MCF 10A (cell line): ENCODE measurements around the gene ZNRF3. TPM values are rescaled to one million over a fixed set of nuclear protein-coding genes. Genes with fewer than 3 reads are reported as not detected.

ENCODE experiments used
- BruUV-seq: library from RNA; stranded (reverse); fragments of 400-500 nt; replicated peaks from 2 replicates; lab custom pipeline; 2021; lab: Mats Ljungman, UMichigan
- CTCF ChIA-PET: fragments of 300-600 bp; sonication (Branson Sonifier 250); formaldehyde crosslinking; extraction: SDS; loops from one replicate; lab custom pipeline; 2021; ENCODE audit warnings: antibody characterized with exemption, inconsistent platforms; lab: Yijun Ruan, JAX
- POLR2A ChIA-PET: fragments of 300-600, 350-650 bp; sonication (Branson Sonifier 250); formaldehyde crosslinking; extraction: SDS; loops from one replicate; lab custom pipeline; 2020; ENCODE audit warnings: antibody characterized with exemption, inconsistent platforms; lab: Yijun Ruan, JAX
- DNase-seq: peaks from one replicate; pipeline ENCODE4 v3.0.0-alpha.2; 2018; ENCODE audit not compliant: unreplicated experiment
- H3K27ac Mint-ChIP-seq: one replicate; pipeline ENCODE4 v1.8.0; 2022; ENCODE audit warnings: mild to moderate bottlenecking, low read depth, mixed read lengths; ENCODE audit not compliant: unreplicated experiment
- H3K27me3 Mint-ChIP-seq: one replicate; pipeline ENCODE4 v1.8.0; 2022; ENCODE audit warnings: mixed read lengths; ENCODE audit not compliant: insufficient read depth, unreplicated experiment
- H3K36me3 Mint-ChIP-seq: one replicate; pipeline ENCODE4 v1.8.0; 2022; ENCODE audit warnings: mild to moderate bottlenecking, moderate library complexity, mixed read lengths; ENCODE audit not compliant: insufficient read depth, unreplicated experiment
- H3K4me1 Mint-ChIP-seq: one replicate; pipeline ENCODE4 v1.8.0; 2022; ENCODE audit warnings: mixed read lengths; ENCODE audit not compliant: insufficient read depth, unreplicated experiment
- H3K4me3 Mint-ChIP-seq: one replicate; pipeline ENCODE4 v1.8.0; 2022; ENCODE audit warnings: mild to moderate bottlenecking, moderate library complexity, mixed read lengths; ENCODE audit not compliant: unreplicated experiment
- H3K9me3 Mint-ChIP-seq: one replicate; pipeline ENCODE4 v1.8.0; 2022; ENCODE audit warnings: mixed read lengths; ENCODE audit not compliant: unreplicated experiment
- CTCF ChIP-seq: fragments of 200-600 bp; IDR thresholded peaks from one replicate; pipeline ENCODE4 v1.8.0; 2022; ENCODE audit warnings: antibody characterized with exemption, mild to moderate bottlenecking; ENCODE audit not compliant: unreplicated experiment
- intact Hi-C: fragments of 100-400 bp; cut with micrococcal nuclease; formaldehyde crosslinking; loops from 2 replicates; pipeline ENCODE4 v1.14.1; 2022
- total RNA-seq: library from RNA; stranded (reverse); gene quantifications from 2 replicates; pipeline ENCODE4 v1.2.3, GENCODE V29; 2022

The ZNRF3 gene
- total RNA-seq, 1 experiment from 2014 or later, result 7.1 TPM

GRCh38 chr22:29026579-29026978 lies 143.2 kb downstream of the ZNRF3 start:
- Mint-ChIP-seq H3K4me3 (no peak overlapping the region), H3K27me3 (no peaks in the 10 kb centered on the region), H3K4me1 (peaks cover 5% of the 10 kb centered on the region), H3K36me3 (no peaks in the 10 kb centered on the region), H3K9me3 (no peaks in the 10 kb centered on the region), H3K27ac (no peak overlapping the region)
- CTCF ChIA-PET, result interaction anchor here (0.9 to 2.1 kb wide), 3 partner anchors 13 to 170 kb away, joined by 4 to 7 read pairs (median 4); no protein-coding TSS in a partner anchor
- POLR2A ChIA-PET, result interaction anchor here (1.3 to 1.4 kb wide), 2 partner anchors 10 to 50 kb away, joined by 3 read pairs; no protein-coding TSS in a partner anchor
- intact Hi-C loops, result no loop called here
- no peak for TF ChIP-seq CTCF
- BruUV-seq, result no TSS peak
- no peak for DNase-seq

- no peak for TF ChIP-seq CTCF
- H3K36me3 Mint-ChIP-seq, result no peaks in the 10 kb centered on the region
- H3K9me3 Mint-ChIP-seq, result no peaks in the 10 kb centered on the region
- CTCF ChIA-PET, result interaction anchor here (0.9 to 1.8 kb wide), 3 partner anchors 12 to 428 kb away, joined by 3 to 7 read pairs (median 4); no protein-coding TSS in a partner anchor
- intact Hi-C loops, result no loop called here
- POLR2A ChIA-PET, result interaction anchor here (0.6 kb wide), 1 partner anchor 124 kb away, joined by 4 read pairs; no protein-coding TSS in a partner anchor
- H3K4me3 Mint-ChIP-seq, result no peak overlapping the region
- no peaks in the 10 kb centered on the region for H3K27me3 Mint-ChIP-seq
- no peak overlapping the region for H3K27ac Mint-ChIP-seq
- H3K4me1 Mint-ChIP-seq, result peaks cover 22% of the 10 kb centered on the region
- no TSS peak for BruUV-seq
- no peak for DNase-seq
These were observed 145.1 kb downstream of the ZNRF3 start for GRCh38 chr22:29028468-29028867.

GRCh38 chr22:29029202-29030000 lies 146.0 kb downstream of the ZNRF3 start:
- intact Hi-C loops, result no loop called here
- Mint-ChIP-seq H3K27me3 (no peaks in the 10 kb centered on the region), H3K9me3 (no peaks in the 10 kb centered on the region), H3K4me3 (no peak overlapping the region), H3K4me1 (peaks cover 22% of the 10 kb centered on the region), H3K27ac (no peak overlapping the region), H3K36me3 (no peaks in the 10 kb centered on the region)
- BruUV-seq, result no TSS peak
- DNase-seq, result no peak
- ChIA-PET CTCF (interaction anchor here (0.5 to 3.4 kb wide), 4 partner anchors 11 to 429 kb away, joined by 3 to 21 read pairs (median 6); no protein-coding TSS in a partner anchor), POLR2A (interaction anchor here (0.6 to 2.4 kb wide), 2 partner anchors 52 to 185 kb away, joined by 3 to 8 read pairs; no protein-coding TSS in a partner anchor)
- TF ChIP-seq CTCF, result no peak

- peaks cover 22% of the 10 kb centered on the region for H3K4me1 Mint-ChIP-seq
- peak overlapping the region; percentile 31 for H3K27ac Mint-ChIP-seq
- no peaks in the 10 kb centered on the region for H3K9me3 Mint-ChIP-seq
- POLR2A ChIA-PET, result interaction anchor here (0.6 to 2.4 kb wide), 6 partner anchors 53 to 323 kb away, joined by 3 to 8 read pairs (median 6); no protein-coding TSS in a partner anchor
- H3K36me3 Mint-ChIP-seq, result no peaks in the 10 kb centered on the region
- H3K27me3 Mint-ChIP-seq, result no peaks in the 10 kb centered on the region
- BruUV-seq, result no TSS peak
- intact Hi-C loops, result loop anchor here (5.0 kb wide), 1 partner anchor 133 kb away; no protein-coding TSS in a partner anchor
- TF ChIP-seq CTCF, result no peak
- DNase-seq, result peak; percentile 40
- peak overlapping the region; percentile 83 for H3K4me3 Mint-ChIP-seq
- CTCF ChIA-PET, result interaction anchor here (1.8 to 3.4 kb wide), 2 partner anchors 10 to 174 kb away, joined by 7 to 21 read pairs; no protein-coding TSS in a partner anchor
These were observed 146.7 kb downstream of the ZNRF3 start for GRCh38 chr22:29030016-29030617.
